Measurements from ENCODE around the gene PMEPA1. TPM values are rescaled to one million over a fixed set of nuclear protein-coding genes. Genes with fewer than 3 reads are reported as not detected.
A peak's percentile ranks its signal among the peaks of the same experiment; 100 is the strongest.

PMEPA1 gene
- total RNA-seq, 6 donors from 2014 or later = 2.1 to 60.9 (median 17.6) TPM

- Histone ChIP-seq H3K4me3 (peak overlapping the region in 3 of 4 donors; percentile 1 to 27 (median 14)), H3K4me1 (peaks cover 0 to 11% (median 0%) of the 10 kb centered on the region in 4 donors), H3K36me3 (no peaks in the 10 kb centered on the region), H3K27me3 (no peaks in the 10 kb centered on the region), H3K9me3 (no peaks in the 10 kb centered on the region), H3K27ac (peak overlapping the region; percentile 70 to 81 (median 76))
- no peak for DNase-seq
- no peak for TF ChIP-seq EP300 (IDR thresholded peaks at IDR 0.05)
- no peak for TF ChIP-seq POLR2AphosphoS5 (IDR thresholded peaks at IDR 0.05)
- TF ChIP-seq CTCF (IDR thresholded peaks at IDR 0.05) = no peak
- TF ChIP-seq POLR2A (IDR thresholded peaks at IDR 0.05) = no peak
- no peak for ATAC-seq (ENCODE audit: low FRiP score in 2 of 2)
- 82 to 84% methylated on average over 6 of the region's 6 CpGs for WGBS, 2 donors
Measured at GRCh38 chr20:57618764-57619050, 91.1 kb downstream of the PMEPA1 start.

GRCh38 chr20:57618091-57618763 lies 91.6 kb downstream of the PMEPA1 start:
- peaks cover 0 to 11% (median 0%) of the 10 kb centered on the region in 4 donors for H3K4me1 ChIP-seq
- peak overlapping the region in 1 of 4 donors; percentile 14 for H3K4me3 ChIP-seq
- TF ChIP-seq POLR2A (IDR thresholded peaks at IDR 0.05) (no peak), POLR2AphosphoS5 (IDR thresholded peaks at IDR 0.05) (no peak), EP300 (IDR thresholded peaks at IDR 0.05) (no peak), CTCF (IDR thresholded peaks at IDR 0.05) (no peak)
- no peaks in the 10 kb centered on the region for H3K9me3 ChIP-seq
- 73 to 75% methylated on average over 14 of the region's 14 CpGs for WGBS, 2 donors
- H3K36me3 ChIP-seq = no peaks in the 10 kb centered on the region
- peak overlapping the region; percentile 70 to 81 (median 76) for H3K27ac ChIP-seq
- ATAC-seq (ENCODE audit: low FRiP score in 2 of 2) = peak in 1 of 2 donors; percentile 4
- no peak for DNase-seq
- no peaks in the 10 kb centered on the region for H3K27me3 ChIP-seq

- H3K4me3 ChIP-seq = no peak overlapping the region
- no peaks in the 10 kb centered on the region for H3K36me3 ChIP-seq
- DNase-seq (no peak), ATAC-seq (ENCODE audit: low FRiP score in 2 of 2) (no peak)
- H3K27me3 ChIP-seq = no peaks in the 10 kb centered on the region
- no peaks in the 10 kb centered on the region for H3K9me3 ChIP-seq
- 83 to 85% methylated on average over 6 of the region's 6 CpGs for WGBS, 2 donors
- H3K27ac ChIP-seq = no peak overlapping the region
- peaks cover 0 to 11% (median 0%) of the 10 kb centered on the region in 4 donors for H3K4me1 ChIP-seq
- TF ChIP-seq POLR2A (IDR thresholded peaks at IDR 0.05) (no peak), EP300 (IDR thresholded peaks at IDR 0.05) (no peak), POLR2AphosphoS5 (IDR thresholded peaks at IDR 0.05) (no peak), CTCF (IDR thresholded peaks at IDR 0.05) (no peak)
Measured at GRCh38 chr20:57617079-57617795, 92.6 kb downstream of the PMEPA1 start.

GRCh38 chr20:57616143-57616951 lies 93.5 kb downstream of the PMEPA1 start:
- Histone ChIP-seq H3K36me3 (no peaks in the 10 kb centered on the region), H3K4me3 (no peak overlapping the region), H3K4me1 (peaks cover 0 to 11% (median 0%) of the 10 kb centered on the region in 4 donors), H3K27me3 (no peaks in the 10 kb centered on the region), H3K27ac (no peak overlapping the region), H3K9me3 (no peaks in the 10 kb centered on the region)
- WGBS, 2 donors = 90% methylated on average over 10 to 14 of the region's 20 CpGs
- TF ChIP-seq EP300 (IDR thresholded peaks at IDR 0.05) (no peak), POLR2AphosphoS5 (IDR thresholded peaks at IDR 0.05) (no peak)
- no peak for ATAC-seq (ENCODE audit: low FRiP score in 2 of 2)
- peak in 1 of 2 donors; percentile 66 for DNase-seq

- 71 to 86% methylated on average over 5 to 8 of the region's 8 CpGs for WGBS, 2 donors
- ATAC-seq (ENCODE audit: low FRiP score in 2 of 2) (no peak), DNase-seq (no peak)
- Histone ChIP-seq H3K4me3 (no peak overlapping the region), H3K36me3 (no peaks in the 10 kb centered on the region), H3K9me3 (no peaks in the 10 kb centered on the region), H3K27ac (no peak overlapping the region), H3K27me3 (no peaks in the 10 kb centered on the region), H3K4me1 (peaks cover 0 to 11% (median 0%) of the 10 kb centered on the region in 4 donors)
- no peak for TF ChIP-seq EP300 (IDR thresholded peaks at IDR 0.05)
- TF ChIP-seq POLR2AphosphoS5 (IDR thresholded peaks at IDR 0.05) = no peak
- TF ChIP-seq CTCF (IDR thresholded peaks at IDR 0.05) = no peak
- TF ChIP-seq POLR2A (IDR thresholded peaks at IDR 0.05) = no peak
Measured at GRCh38 chr20:57615445-57615811, 94.4 kb downstream of the PMEPA1 start.
